Measurements from ENCODE around the gene POLR3B. TPM values are rescaled to one million over a fixed set of nuclear protein-coding genes. Genes with fewer than 3 reads are reported as not detected.
A peak's percentile ranks its signal among the peaks of the same experiment; 100 is the strongest.

Gene POLR3B
- total and polyA plus RNA-seq, 9 of the 15 experiments (the other 6 are each of a cell fraction or from before 2014, with no cell fraction given), result 7.6 to 17.9 (median 14.4) TPM

- in situ Hi-C loops (cut with MboI), result no loop called here
- ATAC-seq (no peak), FAIRE-seq (no peak), DNase-seq (ENCODE audit: extremely low read depth in 1 of 4, low spot score in 3 of 4) (no peak)
- ChIA-PET POLR2A (interaction anchor here (0.6 kb wide), 1 partner anchor 141 kb away, joined by 3 read pairs; no protein-coding TSS in a partner anchor), CTCF (ENCODE audit: low intra/inter-chr PET ratio) (no interaction called here)
- BruUV-seq (replicated peaks), result no TSS peak
- H3K36me3 ChIP-seq (ENCODE audit: control insufficient read depth, insufficient read depth, low read length), result peaks cover 49% of the 10 kb centered on the region
- H3K4me3 ChIP-seq, result no peak overlapping the region
- no peak overlapping the region for H2AFZ ChIP-seq (ENCODE audit: low read depth, low read length)
- 86% methylated on average over 2 of the region's 2 CpGs for WGBS (ENCODE audit: insufficient coverage, low coverage, missing lambda C conversion rate)
- H3K27me3 ChIP-seq (ENCODE audit: control insufficient read depth in 2 of 2, insufficient read depth in 2 of 2, low read length in 2 of 2), result no peaks in the 10 kb centered on the region
- H3K9me3 ChIP-seq (replicated peaks; ENCODE audit: control insufficient read depth, insufficient read depth, low read depth, low read length), result no peaks in the 10 kb centered on the region
- H3K4me1 ChIP-seq (replicated peaks in 1 of 2; ENCODE audit: control insufficient read depth in 2 of 2, insufficient read depth in 2 of 2, low read length in 2 of 2), result no peaks in the 10 kb centered on the region
- no peak overlapping the region for H3K4me2 ChIP-seq (ENCODE audit: insufficient read depth, low read length)
- H3K79me2 ChIP-seq (ENCODE audit: control insufficient read depth, insufficient read depth, low read length), result no peaks in the 10 kb centered on the region
- H3K27ac ChIP-seq (ENCODE audit: extremely low read depth, low read depth, low read length), result no peak overlapping the region
- intact Hi-C loops (cut with micrococcal nuclease), result no loop called here
- no peaks in the 10 kb centered on the region for H4K20me1 ChIP-seq (replicated peaks; ENCODE audit: control insufficient read depth, insufficient read depth, low read length)
- no peak overlapping the region for H3K9ac ChIP-seq (ENCODE audit: insufficient read depth in 1 of 2, low read depth in 2 of 2, low read length in 2 of 2)
- TF ChIP-seq ZNF316 (IDR thresholded peaks at IDR 0.05), result peak; percentile 38; the same call in 1 of the 2 replicates
- TF ChIP-seq C11orf30 (IDR thresholded peaks at IDR 0.05; ENCODE audit: low read depth), result 0 out of 2 replicates have a peak, but pooled peaks have one; percentile 18
- 0 out of 2 replicates have a peak, but pooled peaks have one; percentile 13 for TF ChIP-seq MAFG (tag; conservative IDR thresholded peaks at IDR 0.05)
- no peak for TF ChIP-seq DEAF1 (CRISPR knock-in tag; IDR thresholded peaks at IDR 0.05)
- no peaks in the 10 kb centered on the region for H3K9me1 ChIP-seq (ENCODE audit: control insufficient read depth, insufficient read depth, low read length)
Measured at GRCh38 chr12:106499628-106500027, 142.1 kb downstream of the POLR3B start.

GRCh38 chr12:106506691-106507090 lies 149.1 kb downstream of the POLR3B start:
- no peak overlapping the region for H2AFZ ChIP-seq (ENCODE audit: low read depth, low read length)
- 89% methylated on average over 9 of the region's 9 CpGs for WGBS (ENCODE audit: insufficient coverage, low coverage, missing lambda C conversion rate)
- no peak overlapping the region for H3K27ac ChIP-seq (ENCODE audit: extremely low read depth, low read depth, low read length)
- H3K27me3 ChIP-seq (ENCODE audit: control insufficient read depth in 2 of 2, insufficient read depth in 2 of 2, low read length in 2 of 2), result no peaks in the 10 kb centered on the region
- ChIA-PET POLR2A (no interaction called here), CTCF (ENCODE audit: low intra/inter-chr PET ratio) (no interaction called here)
- no peaks in the 10 kb centered on the region for H3K4me1 ChIP-seq (replicated peaks in 1 of 2; ENCODE audit: control insufficient read depth in 2 of 2, insufficient read depth in 2 of 2, low read length in 2 of 2)
- no peaks in the 10 kb centered on the region for H3K9me1 ChIP-seq (ENCODE audit: control insufficient read depth, insufficient read depth, low read length)
- intact Hi-C loops (cut with micrococcal nuclease) (no loop called here), in situ Hi-C loops (cut with MboI) (no loop called here)
- DNase-seq (ENCODE audit: extremely low read depth in 1 of 4, low spot score in 3 of 4) (no peak), ATAC-seq (no peak), FAIRE-seq (no peak)
- no TSS peak for BruUV-seq (replicated peaks)
- peaks cover 30% of the 10 kb centered on the region; the same call in 2 of the 3 replicates for H3K36me3 ChIP-seq (ENCODE audit: control insufficient read depth, insufficient read depth, low read length)
- H3K4me3 ChIP-seq, result no peak overlapping the region
- H4K20me1 ChIP-seq (replicated peaks; ENCODE audit: control insufficient read depth, insufficient read depth, low read length), result no peaks in the 10 kb centered on the region
- no peaks in the 10 kb centered on the region for H3K79me2 ChIP-seq (ENCODE audit: control insufficient read depth, insufficient read depth, low read length)
- H3K9me3 ChIP-seq (replicated peaks; ENCODE audit: control insufficient read depth, insufficient read depth, low read depth, low read length), result no peaks in the 10 kb centered on the region
- H3K9ac ChIP-seq (ENCODE audit: insufficient read depth in 1 of 2, low read depth in 2 of 2, low read length in 2 of 2), result no peak overlapping the region
- H3K4me2 ChIP-seq (ENCODE audit: insufficient read depth, low read length), result no peak overlapping the region
- no peak for TF ChIP-seq ZBTB26 (CRISPR knock-in tag; IDR thresholded peaks at IDR 0.05)
- no peak for TF ChIP-seq ZNF324 (CRISPR knock-in tag; IDR thresholded peaks at IDR 0.05)
- TF ChIP-seq SP1 (CRISPR knock-in tag; IDR thresholded peaks at IDR 0.05), result no peak
- no peak for TF ChIP-seq SIN3B (IDR thresholded peaks at IDR 0.05; ENCODE audit: low read depth)
- no peak for TF ChIP-seq TARDBP (IDR thresholded peaks at IDR 0.05)
- TF ChIP-seq SPI1 (IDR thresholded peaks at IDR 0.05; ENCODE audit: borderline replicate concordance, low read depth, low read length), result no peak
- no peak for TF ChIP-seq ETS1 (conservative IDR thresholded peaks at IDR 0.05; ENCODE audit: control insufficient read depth, low read depth, low read length)
- TF ChIP-seq PRMT5 (CRISPR knock-in tag; IDR thresholded peaks at IDR 0.05), result no peak
- TF ChIP-seq SIN3A (IDR thresholded peaks at IDR 0.05; ENCODE audit: borderline replicate concordance in 2 of 2, control insufficient read depth in 1 of 2, low read depth in 2 of 2, low read length in 2 of 2), result no peak

All from K562 (cell line).